ENCODE data around the gene BAIAP2.

The BAIAP2 gene

DNA sequence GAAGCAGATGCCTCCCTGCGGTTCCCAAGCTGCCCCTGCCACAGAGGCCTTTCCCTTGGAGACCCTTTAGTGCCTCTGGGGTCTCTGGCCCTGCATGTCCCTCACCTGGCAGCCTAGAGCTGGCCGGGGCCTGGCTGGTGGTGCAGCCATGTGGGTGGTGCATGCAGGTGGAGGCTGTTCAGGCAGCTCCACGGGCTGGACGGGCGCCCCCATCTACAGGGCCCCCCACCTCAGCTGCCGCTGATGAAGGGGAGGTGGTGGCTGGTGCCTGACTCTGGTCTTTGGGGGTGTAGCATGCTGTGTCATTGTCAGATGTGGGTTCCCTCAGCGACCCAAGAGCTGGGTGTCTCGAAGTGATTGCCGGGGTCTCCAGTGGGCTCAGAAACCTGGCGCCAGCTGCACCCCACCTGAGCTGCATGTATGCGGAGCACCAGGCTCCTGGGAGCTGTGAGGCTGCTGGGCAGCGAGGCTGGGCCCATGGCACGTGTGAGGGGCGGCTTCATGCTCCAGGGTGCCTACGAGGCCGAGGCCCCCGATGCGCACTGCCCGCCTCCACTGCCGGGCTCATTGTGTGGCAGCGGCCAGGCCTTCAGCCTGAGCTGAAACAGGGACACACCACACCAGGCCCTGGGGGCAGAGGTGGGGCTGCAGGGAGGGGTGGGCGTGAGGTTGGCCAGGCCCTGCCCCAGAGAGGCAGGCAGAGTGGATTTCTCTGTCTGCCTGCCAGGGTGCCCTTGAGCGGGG, 57.0 kb downstream of the BAIAP2 start:
- in situ Hi-C loops (cut with HindIII; ENCODE audit: low pct_ligation_motif_present, low pct_unique_long_range_greater_than_20kb, low sequenced_read_pairs): no loop called here
- DNase-seq: no peak

DNA sequence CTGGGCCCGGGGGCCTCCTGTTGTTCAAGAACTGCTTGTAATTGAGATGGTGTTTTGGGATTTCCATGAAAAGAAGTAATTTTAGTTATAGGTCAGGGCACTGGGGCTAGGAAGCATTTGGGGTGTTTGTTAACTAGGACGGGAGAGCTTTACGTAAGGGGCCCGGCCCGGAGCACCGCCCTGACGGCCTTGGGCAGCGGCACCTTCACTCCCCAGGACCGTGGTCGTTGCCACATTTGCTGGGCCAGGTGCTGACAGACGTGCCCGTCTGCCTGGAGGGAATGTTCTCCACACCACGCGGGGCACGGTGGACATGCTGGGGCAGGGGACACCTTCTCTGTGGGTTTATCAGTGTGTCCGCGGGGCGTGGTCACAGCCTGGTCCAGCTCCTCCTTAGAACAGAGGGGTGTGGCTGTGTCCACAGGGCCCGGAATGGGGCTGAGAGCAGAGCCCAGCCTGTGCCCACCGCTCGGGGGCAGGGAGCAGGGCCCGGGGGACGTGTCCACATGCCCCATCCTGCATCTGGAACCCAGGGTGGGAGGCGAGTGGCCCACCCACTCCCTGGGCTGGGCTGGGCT, 57.7 kb downstream of the BAIAP2 start:
- DNase-seq: no peak
- in situ Hi-C loops (cut with HindIII; ENCODE audit: low pct_ligation_motif_present, low pct_unique_long_range_greater_than_20kb, low sequenced_read_pairs): no loop called here

DNA sequence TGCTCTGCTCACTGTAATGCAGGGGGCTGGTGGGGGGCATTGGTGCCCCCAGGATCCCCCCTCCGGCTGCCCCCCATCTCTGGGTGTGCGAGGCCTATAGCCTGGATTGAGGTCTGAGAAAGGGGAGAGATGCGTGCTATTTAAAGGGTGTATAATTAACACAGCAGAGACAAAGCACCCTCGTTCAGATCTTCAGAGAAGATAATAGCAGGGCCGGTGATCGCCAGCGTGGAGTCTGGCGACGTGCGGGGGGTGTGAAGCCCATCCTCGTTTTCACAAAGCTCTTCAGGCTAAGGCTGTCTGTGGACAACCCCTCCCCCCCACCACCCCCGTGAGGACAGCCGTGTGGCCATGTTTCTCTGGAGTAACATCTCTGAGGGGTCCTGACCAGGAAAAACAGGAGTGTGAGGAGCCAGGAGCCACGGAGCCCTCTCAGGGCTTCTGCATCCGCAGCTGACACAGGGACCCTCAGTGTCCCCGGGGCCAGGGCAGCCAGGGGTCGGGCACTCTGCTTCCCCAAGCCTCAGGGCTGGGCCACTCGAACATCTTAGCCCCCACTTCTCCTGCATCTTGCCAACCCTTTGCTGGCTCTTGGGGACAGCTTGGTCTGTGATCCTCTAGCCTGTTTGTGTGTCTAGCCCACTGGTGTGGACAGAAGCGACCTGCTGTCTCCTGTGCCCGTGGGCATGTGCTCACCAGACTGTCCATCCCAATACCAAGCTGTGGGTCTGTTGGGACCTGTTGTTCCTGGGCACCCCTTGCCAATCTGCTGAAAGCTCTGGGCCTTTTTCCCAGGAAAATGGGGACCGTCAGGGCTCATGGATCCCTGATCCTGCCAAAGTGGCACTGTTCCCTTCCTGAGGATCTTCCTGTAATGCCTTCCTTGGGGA, 58.9 kb downstream of the BAIAP2 start:
- DNase-seq: no peak
- in situ Hi-C loops (cut with HindIII; ENCODE audit: low pct_ligation_motif_present, low pct_unique_long_range_greater_than_20kb, low sequenced_read_pairs): no loop called here

DNA sequence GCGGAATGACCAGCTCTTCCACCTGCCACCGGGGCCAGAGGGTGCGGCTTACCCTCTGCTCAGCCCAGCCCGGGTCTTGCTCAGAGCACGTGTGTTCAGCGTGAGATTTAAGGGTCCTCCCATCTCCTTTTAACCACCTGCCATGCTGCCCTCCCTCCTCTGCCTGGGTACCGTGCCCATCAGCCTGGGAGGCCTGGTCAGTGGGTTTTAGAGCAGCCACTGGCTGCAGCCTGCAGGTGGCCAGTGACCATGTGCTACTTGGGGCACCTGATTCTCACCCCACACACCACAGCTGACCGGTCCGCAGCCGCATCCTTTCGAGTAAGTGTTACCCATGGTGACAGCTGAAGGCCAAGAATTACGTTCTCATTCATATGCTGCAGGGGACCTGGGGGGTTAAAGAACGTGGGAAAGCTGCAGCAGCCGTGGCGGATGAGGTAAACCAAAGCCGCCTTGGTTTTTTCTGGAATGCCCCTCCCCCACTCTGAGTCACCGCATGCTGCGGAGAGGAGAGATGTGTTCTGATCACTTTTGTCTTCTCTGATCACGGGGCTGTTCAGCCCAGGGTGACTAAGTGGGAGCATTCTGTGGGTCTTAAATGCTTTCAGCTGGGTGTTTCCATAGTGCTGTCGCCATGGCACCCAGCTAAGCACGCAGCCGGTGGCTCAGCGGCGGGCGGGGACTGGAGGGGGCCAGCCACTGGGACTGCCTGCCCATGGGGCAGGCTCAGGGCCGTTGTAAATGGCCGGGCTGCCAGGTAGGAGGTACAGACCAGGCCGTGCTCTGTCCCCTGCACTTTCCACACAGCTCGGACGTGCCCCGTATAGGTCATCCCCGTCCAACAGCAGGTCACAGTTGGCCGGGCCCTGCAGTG, 59.8 kb downstream of the BAIAP2 start:
- in situ Hi-C loops (cut with HindIII; ENCODE audit: low pct_ligation_motif_present, low pct_unique_long_range_greater_than_20kb, low sequenced_read_pairs): no loop called here
- peak; percentile 100 for DNase-seq

DNA sequence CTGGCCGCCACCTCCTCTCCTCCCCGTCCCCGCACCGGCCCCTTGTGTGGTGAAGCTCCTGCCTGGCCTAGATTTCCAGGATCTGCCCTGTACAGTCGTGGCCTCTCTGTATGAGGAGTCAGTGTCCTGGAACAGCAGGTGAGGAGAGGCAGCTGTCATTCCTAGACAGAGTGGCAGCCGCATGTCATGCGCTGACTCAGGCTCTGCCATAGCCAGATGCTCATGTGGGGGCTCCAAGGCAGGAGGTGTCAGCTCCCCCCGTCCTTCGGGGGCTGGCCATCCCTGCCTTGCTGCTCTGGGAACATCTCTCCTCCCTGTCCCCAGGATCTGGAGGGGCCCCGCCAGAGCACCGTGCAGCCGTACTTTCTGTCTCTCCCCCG, 60.4 kb downstream of the BAIAP2 start:
- no peak for DNase-seq
- in situ Hi-C loops (cut with HindIII; ENCODE audit: low pct_ligation_motif_present, low pct_unique_long_range_greater_than_20kb, low sequenced_read_pairs): no loop called here

DNA sequence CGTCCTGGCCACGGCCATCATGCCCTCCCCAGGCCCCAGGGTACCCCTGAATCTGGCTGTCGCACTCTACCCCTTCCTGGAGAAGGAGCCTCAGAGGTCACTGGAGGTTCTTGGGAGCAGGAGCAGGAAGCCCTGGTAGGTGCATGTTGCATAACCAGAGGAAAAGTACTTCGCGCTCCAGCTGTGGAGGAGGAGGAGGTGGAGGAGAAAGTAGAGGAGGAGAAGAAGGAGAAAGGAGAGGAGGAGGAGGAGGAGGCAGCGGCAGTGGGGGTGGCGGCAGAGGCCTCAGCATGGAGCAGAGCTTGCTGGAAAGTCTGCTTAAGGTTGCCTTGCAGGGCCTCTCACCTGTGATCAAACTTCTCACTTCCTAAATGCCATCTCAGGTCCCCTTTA, 61.8 kb downstream of the BAIAP2 start:
- in situ Hi-C loops (cut with HindIII; ENCODE audit: low pct_ligation_motif_present, low pct_unique_long_range_greater_than_20kb, low sequenced_read_pairs): no loop called here
- DNase-seq: no peak

DNA sequence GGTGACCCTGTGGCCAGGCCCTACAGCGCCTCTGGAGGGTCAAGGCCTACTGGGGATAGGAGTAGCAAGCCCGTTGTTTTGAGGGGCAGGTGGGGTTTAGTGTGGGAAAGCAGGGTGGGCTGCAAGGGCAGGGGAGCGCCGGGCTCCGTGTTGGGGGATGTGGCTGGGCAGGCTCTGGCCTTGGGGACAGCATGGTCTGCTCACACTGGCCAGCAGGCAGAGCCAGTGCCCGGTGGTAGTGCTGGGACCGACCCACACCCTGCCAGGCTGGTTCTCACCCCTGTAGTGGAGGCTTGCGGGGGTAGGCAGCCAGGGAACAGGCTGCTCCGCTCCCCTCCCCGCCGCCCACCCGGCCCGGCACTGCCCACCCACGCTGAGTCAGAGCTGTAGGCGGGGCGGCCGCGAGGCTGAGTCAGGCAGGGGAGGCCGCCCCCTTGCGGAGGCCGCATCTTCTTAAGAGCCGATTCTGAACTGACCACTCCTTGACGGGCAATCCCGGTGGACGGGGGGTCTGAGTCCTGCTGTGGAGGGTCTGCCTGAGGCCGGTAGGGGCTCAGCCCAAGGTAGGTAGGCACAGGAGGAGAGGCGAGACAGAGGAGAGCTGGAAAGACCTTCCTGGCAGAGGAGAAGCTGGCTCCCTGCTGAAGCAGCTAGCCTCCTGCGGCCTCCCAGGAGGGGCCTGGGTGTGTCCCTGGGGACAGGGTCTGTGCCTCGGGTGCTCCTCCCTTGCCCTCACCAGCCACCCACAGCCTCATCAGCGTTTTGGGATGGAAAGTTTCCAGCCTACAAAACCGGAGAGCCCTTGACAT, 62.4 kb downstream of the BAIAP2 start:
- in situ Hi-C loops (cut with HindIII; ENCODE audit: low pct_ligation_motif_present, low pct_unique_long_range_greater_than_20kb, low sequenced_read_pairs): no loop called here
- DNase-seq: peak; percentile 87

DNA sequence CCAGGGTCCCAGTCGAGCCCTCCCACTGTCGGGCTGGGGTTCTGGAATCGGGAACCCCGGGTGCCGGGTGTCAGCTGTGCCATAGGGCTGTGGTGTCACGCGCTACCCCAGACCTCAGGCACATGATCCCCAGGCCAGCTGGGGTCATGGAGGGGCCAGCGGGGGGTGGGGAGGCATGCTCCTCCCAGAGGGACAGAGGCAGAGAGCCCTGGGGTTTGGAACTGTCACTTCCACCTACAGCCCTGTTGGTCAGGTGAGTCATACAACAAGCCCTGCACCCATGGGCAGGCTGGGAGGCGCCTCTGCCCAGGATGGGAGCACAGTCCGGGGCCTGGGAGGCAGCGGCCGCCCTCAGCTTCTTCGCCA, 63.0 kb downstream of the BAIAP2 start:
- in situ Hi-C loops (cut with HindIII; ENCODE audit: low pct_ligation_motif_present, low pct_unique_long_range_greater_than_20kb, low sequenced_read_pairs): no loop called here
- DNase-seq: peak; percentile 83

DNA sequence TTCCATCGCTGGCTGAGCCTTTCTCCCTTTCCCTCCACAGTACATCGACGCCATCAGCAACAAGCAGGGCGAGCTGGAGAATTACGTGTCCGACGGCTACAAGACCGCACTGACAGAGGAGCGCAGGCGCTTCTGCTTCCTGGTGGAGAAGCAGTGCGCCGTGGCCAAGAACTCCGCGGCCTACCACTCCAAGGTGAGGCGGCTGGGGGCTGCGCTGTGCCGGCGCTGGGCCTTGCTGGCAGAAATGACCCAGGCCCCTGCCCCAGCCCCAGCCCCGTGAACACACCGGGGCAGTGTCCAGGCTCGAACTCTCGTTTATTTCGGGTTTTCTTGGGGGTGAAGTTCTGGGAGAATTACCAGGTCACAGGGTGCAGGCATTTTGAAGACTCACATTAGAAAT, 64.9 kb downstream of the BAIAP2 start:
- in situ Hi-C loops (cut with HindIII; ENCODE audit: low pct_ligation_motif_present, low pct_unique_long_range_greater_than_20kb, low sequenced_read_pairs): loop anchor here (25.0 kb wide), 1 partner anchor 88 kb away; no protein-coding TSS in a partner anchor
- DNase-seq: no peak

DNA sequence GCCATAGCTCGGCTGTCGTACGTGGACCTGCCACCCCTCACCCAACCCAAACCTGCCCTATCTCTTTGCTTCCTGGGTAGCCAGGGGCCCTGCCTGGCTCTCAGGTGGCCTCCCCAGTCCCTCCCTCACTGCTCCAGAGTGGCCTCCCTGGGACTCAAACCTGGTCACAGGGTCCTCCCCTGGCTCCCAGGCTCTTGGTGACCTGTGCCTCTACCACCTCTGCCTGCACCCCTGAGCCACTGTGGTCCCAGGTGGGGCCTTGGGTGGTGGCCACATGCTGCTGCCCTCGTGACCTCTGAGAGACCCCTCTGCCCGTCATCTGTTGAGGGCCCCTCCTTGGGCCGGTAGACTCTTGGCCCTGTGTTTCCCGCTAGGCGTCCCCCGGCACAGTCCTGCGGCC, 65.7 kb downstream of the BAIAP2 start:
- in situ Hi-C loops (cut with HindIII; ENCODE audit: low pct_ligation_motif_present, low pct_unique_long_range_greater_than_20kb, low sequenced_read_pairs): loop anchor here (25.0 kb wide), 1 partner anchor 88 kb away; no protein-coding TSS in a partner anchor
- no peak for DNase-seq

DNA sequence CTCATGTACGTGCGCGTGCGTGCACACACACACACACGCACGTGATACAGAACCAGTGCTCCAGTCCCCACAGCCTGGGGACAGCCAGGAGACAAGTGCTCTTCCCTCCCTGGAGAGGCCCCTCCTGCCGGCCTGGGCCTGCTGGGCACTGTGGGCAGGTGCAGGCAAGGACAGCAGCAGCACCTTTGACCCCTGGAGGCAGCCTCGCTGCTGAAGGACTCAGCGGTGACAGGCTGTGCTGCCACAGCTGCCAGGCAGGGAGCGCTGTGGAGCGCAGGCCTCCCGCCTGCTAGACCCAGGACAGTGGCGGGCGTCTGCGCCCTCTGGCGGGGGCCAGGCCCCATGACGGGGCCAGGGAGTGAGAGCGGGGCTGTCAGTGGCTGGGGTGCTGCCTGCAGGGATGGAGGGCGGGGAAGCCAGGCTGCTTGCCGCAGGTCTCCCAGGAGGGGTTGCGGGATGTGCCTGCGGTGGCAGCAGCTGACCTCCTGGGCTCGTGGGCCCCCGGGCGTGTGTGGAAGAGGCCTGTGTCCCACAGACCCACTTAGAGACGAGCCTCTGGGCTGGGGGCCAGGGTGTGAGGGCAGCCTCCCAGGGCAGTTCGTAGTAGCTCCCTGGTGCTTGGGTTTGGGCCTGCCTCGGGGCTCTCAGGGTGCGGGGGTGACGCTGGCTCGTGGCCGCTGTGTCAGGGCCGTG, 66.8 kb downstream of the BAIAP2 start:
- in situ Hi-C loops (cut with HindIII; ENCODE audit: low pct_ligation_motif_present, low pct_unique_long_range_greater_than_20kb, low sequenced_read_pairs): loop anchor here (25.0 kb wide), 1 partner anchor 89 kb away; no protein-coding TSS in a partner anchor
- DNase-seq: peak; percentile 87

DNA sequence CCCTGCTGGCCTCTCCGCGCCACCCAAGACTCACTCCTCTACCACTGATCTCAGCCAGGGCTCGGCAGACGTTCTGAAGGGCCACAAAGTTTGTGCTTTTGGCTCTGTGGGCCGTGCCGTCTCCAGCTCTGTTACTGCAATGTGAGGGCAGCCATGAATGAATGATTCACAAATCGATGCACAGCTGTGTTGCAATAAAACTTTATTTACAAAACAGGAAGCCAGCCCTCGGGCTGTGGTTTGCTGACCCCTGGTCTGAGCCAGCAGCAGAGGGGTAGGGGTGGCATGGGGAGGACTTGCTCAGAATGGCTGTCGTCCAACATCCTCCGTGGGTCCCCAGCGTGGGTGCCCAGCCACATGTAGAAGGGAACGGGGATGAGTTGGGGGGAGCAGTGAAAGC, 67.4 kb downstream of the BAIAP2 start:
- in situ Hi-C loops (cut with HindIII; ENCODE audit: low pct_ligation_motif_present, low pct_unique_long_range_greater_than_20kb, low sequenced_read_pairs): loop anchor here (25.0 kb wide), 1 partner anchor 90 kb away; no protein-coding TSS in a partner anchor
- no peak for DNase-seq

DNA sequence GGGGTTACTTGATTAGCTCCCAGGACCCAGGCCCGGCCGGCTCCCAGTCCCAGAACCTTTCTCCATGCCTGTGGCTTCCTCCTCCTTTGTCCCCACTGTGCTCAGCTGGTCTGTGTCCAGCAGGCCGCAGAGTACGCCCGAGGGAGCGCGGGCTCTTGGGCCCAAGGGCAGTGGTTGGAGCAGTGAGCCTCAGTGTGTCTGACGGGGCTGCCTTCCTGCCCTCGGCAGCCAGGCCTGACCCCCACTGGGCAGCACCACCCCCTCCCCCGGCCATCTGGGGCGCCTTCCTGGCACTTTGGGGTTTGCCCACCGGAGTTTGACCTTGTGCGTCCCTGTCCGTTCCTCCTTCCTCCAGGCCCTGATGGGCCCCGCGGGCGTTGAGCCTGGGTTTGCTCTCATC, 67.9 kb downstream of the BAIAP2 start:
- in situ Hi-C loops (cut with HindIII; ENCODE audit: low pct_ligation_motif_present, low pct_unique_long_range_greater_than_20kb, low sequenced_read_pairs): loop anchor here (25.0 kb wide), 1 partner anchor 91 kb away; no protein-coding TSS in a partner anchor
- DNase-seq: no peak

DNA sequence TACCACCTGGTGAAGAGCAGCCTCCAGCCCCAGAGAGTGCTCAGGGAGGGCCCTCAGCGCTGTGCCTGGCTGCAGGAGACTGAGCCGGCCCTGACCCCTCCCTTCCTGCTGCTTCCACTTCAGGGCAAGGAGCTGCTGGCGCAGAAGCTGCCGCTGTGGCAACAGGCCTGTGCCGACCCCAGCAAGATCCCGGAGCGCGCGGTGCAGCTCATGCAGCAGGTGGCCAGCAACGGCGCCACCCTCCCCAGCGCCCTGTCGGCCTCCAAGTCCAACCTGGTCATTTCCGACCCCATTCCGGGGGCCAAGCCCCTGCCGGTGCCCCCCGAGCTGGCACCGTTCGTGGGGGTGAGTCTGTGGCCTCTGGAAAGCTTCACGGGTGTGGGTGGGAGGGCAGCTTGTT, 68.4 kb downstream of the BAIAP2 start:
- in situ Hi-C loops (cut with HindIII; ENCODE audit: low pct_ligation_motif_present, low pct_unique_long_range_greater_than_20kb, low sequenced_read_pairs): loop anchor here (25.0 kb wide), 1 partner anchor 91 kb away; no protein-coding TSS in a partner anchor
- no peak for DNase-seq

DNA sequence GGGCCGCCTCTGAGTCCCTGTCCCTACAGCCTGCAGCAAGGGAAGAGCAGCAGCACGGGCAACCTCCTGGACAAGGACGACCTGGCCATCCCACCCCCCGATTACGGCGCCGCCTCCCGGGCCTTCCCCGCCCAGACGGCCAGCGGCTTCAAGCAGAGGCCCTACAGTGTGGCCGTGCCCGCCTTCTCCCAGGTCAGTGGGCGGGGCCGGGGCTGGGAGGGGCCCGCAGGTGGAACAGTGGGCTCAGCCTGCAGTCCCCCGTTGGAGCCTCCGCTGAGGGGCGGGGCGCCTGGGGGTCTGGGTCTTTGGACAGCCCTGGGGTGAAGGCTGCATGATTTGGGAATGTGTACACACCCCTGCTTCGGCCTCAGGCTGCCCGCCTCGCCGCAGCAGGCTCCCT, 71.8 kb downstream of the BAIAP2 start:
- in situ Hi-C loops (cut with HindIII; ENCODE audit: low pct_ligation_motif_present, low pct_unique_long_range_greater_than_20kb, low sequenced_read_pairs): loop anchor here (25.0 kb wide), 1 partner anchor 94 kb away; no protein-coding TSS in a partner anchor
- no peak for DNase-seq

DNA sequence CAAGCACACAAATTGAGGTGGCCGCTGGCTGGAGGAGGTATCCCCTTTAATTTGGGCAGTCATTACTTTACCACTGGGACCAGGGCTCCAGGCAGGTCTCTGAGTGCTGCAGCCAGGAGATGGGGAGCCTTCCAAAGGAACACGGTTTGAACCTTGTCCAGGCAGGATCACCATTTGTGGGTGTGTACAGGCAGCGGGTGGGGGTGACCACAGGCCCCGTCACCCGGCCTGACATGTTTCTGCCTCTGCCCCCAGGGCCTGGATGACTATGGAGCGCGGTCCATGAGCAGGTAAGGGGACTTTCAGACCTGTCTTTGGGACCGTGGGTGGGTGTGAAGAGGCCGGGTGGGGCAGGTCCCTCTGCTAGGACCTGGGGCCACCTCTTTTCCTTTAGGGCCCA, 73.3 kb downstream of the BAIAP2 start:
- DNase-seq: no peak
- in situ Hi-C loops (cut with HindIII; ENCODE audit: low pct_ligation_motif_present, low pct_unique_long_range_greater_than_20kb, low sequenced_read_pairs): loop anchor here (25.0 kb wide), 1 partner anchor 96 kb away; no protein-coding TSS in a partner anchor

DNA sequence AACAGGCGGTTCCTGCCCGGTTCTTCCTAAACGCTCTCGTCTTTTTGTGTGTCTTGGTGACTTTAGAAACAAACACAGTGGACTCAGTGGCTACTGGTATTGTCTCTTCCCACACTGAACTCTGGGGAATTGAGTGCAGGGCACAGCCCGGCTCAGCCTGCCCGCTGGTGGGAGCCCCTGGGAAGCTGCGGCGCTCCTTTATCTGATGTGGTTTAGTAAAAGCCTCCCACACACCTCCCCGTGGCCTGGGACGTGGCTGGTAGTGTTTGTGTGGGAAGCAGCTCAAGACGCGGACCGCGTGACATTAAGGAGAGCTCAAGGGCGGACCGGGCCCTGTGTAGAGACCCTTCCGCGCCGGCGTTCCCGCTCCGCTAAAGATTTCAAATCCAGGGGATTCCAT, 75.0 kb downstream of the BAIAP2 start:
- in situ Hi-C loops (cut with HindIII; ENCODE audit: low pct_ligation_motif_present, low pct_unique_long_range_greater_than_20kb, low sequenced_read_pairs): loop anchor here (25.0 kb wide), 1 partner anchor 98 kb away; no protein-coding TSS in a partner anchor
- DNase-seq: no peak

All from ACHN (cell line).